Epithelial cell of esophagus (primary cell): Measurements from ENCODE around the gene DENND2D.

ENCODE experiments used
- DNase-seq: peaks from one replicate; pipeline ENCODE4 v3.0.0; 2010; ENCODE audit warnings: low read depth
- H3K4me3 ChIP-seq: 2 replicates; pipeline ENCODE4 v1.5.1; 2011; ENCODE audit warnings: mild to moderate bottlenecking, low read length, control low read depth
- CTCF ChIP-seq: IDR thresholded peaks from 2 replicates; pipeline ENCODE4 v1.5.1; 2011; ENCODE audit warnings: low read depth, mild to moderate bottlenecking, low read length, control low read depth, inconsistent platforms; ENCODE audit not compliant: insufficient read depth; ENCODE audit errors: missing control alignments

Gene DENND2D

GRCh38 chr1:111172463-111172862 is 28.0 kb downstream of the DENND2D start:
- TF ChIP-seq CTCF = no peak
- DNase-seq = no peak
- no peak overlapping the region for H3K4me3 ChIP-seq

GRCh38 chr1:111164151-111164550 is 36.3 kb downstream of the DENND2D start:
- TF ChIP-seq CTCF = no peak
- DNase-seq = peak; percentile 72
- no peak overlapping the region for H3K4me3 ChIP-seq

- TF ChIP-seq CTCF = no peak
- H3K4me3 ChIP-seq = no peak overlapping the region
- DNase-seq = no peak
These were observed 37.1 kb downstream of the DENND2D start for GRCh38 chr1:111163363-111163762.

GRCh38 chr1:111162488-111162880 is 38.0 kb downstream of the DENND2D start:
- DNase-seq = no peak
- no peak for TF ChIP-seq CTCF
- no peak overlapping the region for H3K4me3 ChIP-seq

GRCh38 chr1:111161843-111162487 is 38.5 kb downstream of the DENND2D start:
- TF ChIP-seq CTCF = no peak
- DNase-seq = no peak
- no peak overlapping the region for H3K4me3 ChIP-seq

- TF ChIP-seq CTCF = no peak
- DNase-seq = no peak
- H3K4me3 ChIP-seq = no peak overlapping the region
These were observed 43.0 kb downstream of the DENND2D start for GRCh38 chr1:111157431-111157830.

- H3K4me3 ChIP-seq = no peak overlapping the region
- no peak for TF ChIP-seq CTCF
- no peak for DNase-seq
These were observed 46.1 kb downstream of the DENND2D start for GRCh38 chr1:111154021-111154999.
